ENCODE results near the gene KRTAP12-1. TPM values are rescaled to one million over a fixed set of nuclear protein-coding genes. Genes with fewer than 3 reads are reported as not detected.

The KRTAP12-1 gene
- total and polyA plus RNA-seq, 9 of the 15 experiments (the other 6 are each of a cell fraction or from before 2014, with no cell fraction given) = not detected

GRCh38 chr21:44730951-44731579 is 49.1 kb upstream of the KRTAP12-1 start (continued):
- no peak for TF ChIP-seq MTA1 (IDR thresholded peaks at IDR 0.05; ENCODE audit: borderline replicate concordance)
- no peak for TF ChIP-seq ZNF444 (CRISPR knock-in tag; IDR thresholded peaks at IDR 0.05)
- TF ChIP-seq NR2C2 (CRISPR knock-in tag; IDR thresholded peaks at IDR 0.05) = no peak
- TF ChIP-seq NR2C2 (tag; IDR thresholded peaks at IDR 0.05) = peak; percentile 33; the same call in 1 of the 2 replicates
- no peak for TF ChIP-seq MTA3 (IDR thresholded peaks at IDR 0.05; ENCODE audit: borderline replicate concordance)
- TF ChIP-seq, protein P1, sequence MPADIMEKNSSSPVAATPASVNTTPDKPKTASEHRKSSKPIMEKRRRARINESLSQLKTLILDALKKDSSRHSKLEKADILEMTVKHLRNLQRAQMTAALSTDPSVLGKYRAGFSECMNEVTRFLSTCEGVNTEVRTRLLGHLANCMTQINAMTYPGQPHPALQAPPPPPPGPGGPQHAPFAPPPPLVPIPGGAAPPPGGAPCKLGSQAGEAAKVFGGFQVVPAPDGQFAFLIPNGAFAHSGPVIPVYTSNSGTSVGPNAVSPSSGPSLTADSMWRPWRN (IDR thresholded peaks at IDR 0.05; ENCODE audit: low read depth) = no peak
- TF ChIP-seq ZNF324 (CRISPR knock-in tag; IDR thresholded peaks at IDR 0.05) = no peak
- TF ChIP-seq, protein P2, sequence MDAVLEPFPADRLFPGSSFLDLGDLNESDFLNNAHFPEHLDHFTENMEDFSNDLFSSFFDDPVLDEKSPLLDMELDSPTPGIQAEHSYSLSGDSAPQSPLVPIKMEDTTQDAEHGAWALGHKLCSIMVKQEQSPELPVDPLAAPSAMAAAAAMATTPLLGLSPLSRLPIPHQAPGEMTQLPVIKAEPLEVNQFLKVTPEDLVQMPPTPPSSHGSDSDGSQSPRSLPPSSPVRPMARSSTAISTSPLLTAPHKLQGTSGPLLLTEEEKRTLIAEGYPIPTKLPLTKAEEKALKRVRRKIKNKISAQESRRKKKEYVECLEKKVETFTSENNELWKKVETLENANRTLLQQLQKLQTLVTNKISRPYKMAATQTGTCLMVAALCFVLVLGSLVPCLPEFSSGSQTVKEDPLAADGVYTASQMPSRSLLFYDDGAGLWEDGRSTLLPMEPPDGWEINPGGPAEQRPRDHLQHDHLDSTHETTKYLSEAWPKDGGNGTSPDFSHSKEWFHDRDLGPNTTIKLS (IDR thresholded peaks at IDR 0.05; ENCODE audit: borderline replicate concordance, low read depth) = no peak
- TF ChIP-seq CREM (IDR thresholded peaks at IDR 0.05; ENCODE audit: low read depth) = 0 out of 2 replicates have a peak, but pooled peaks have one; percentile 34
- TF ChIP-seq CTBP1 (IDR thresholded peaks at IDR 0.05; ENCODE audit: borderline replicate concordance) = 0 out of 2 replicates have a peak, but pooled peaks have one; percentile 16
- peak; percentile 23; the same call in 1 of the 2 replicates for TF ChIP-seq CBFA2T3 (IDR thresholded peaks at IDR 0.05)
- peak; percentile 84 for TF ChIP-seq EGR1 (conservative IDR thresholded peaks at IDR 0.05)
